Stomach (tissue), 4 donors: ENCODE measurements around the gene CNTN5.

ENCODE experiments used
- CTCF ChIP-seq, 7 experiments: fragments of 450-650 bp in 4 of 7; fragments of 200-600 bp in 3 of 7; sonication (generic) in 3 of 7; IDR thresholded peaks; one replicate each; pipeline ENCODE4 v1.5.1; 2016 to 2019; ENCODE audit warnings: antibody characterized with exemption in 7 of 7, control low read depth in 2 of 7, mild to moderate bottlenecking in 1 of 7
- EP300 ChIP-seq: sonication (generic); formaldehyde crosslinking; IDR thresholded peaks from one replicate; pipeline ENCODE4 v1.6.1; 2017; ENCODE audit warnings: antibody characterized with exemption
- POLR2A ChIP-seq, 4 donors: fragments of 450-650 bp; IDR thresholded peaks; one replicate each; pipeline ENCODE4 v1.6.1; 2016; ENCODE audit warnings: antibody characterized with exemption in 4 of 4, control low read depth in 2 of 4, mild to moderate bottlenecking in 1 of 4, moderate library complexity in 1 of 4

GRCh38 chr11:99759787-99760186 is 739.0 kb downstream of the CNTN5 start:
- TF ChIP-seq CTCF (IDR thresholded peaks at IDR 0.05) (no peak), POLR2A (IDR thresholded peaks at IDR 0.05) (no peak), EP300 (no peak)
